ENCODE data around the gene KCNA4. TPM values are rescaled to one million over a fixed set of nuclear protein-coding genes. Genes with fewer than 3 reads are reported as not detected.

The KCNA4 gene
- total and polyA plus RNA-seq, 7 donors: 0.12 to 0.27 TPM; not detected in 5

DNA sequence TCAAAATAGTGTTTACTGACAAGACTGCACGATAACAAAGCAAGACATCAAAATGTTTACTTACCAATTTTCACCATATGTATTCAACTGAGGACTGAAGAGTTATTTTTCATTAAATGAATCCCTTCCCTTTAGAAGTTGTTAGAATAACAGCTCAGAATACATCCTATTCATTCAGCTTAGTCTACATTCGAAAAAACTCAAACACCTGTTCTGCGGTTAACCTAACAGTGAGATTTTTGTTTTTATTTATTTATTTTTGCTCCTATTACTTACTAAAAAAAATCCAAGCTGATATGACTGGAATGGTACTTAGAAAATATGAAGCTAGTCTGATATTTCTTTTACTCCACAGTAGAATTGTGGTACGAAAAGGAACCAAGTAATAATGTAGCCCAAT lies 10.0 kb downstream of the KCNA4 start:
- Histone ChIP-seq H3K27me3 (no peaks in the 10 kb centered on the region), H3K4me1 (no peaks in the 10 kb centered on the region), H3K4me3 (no peak overlapping the region), H3K27ac (no peak overlapping the region), H3K9me3 (no peaks in the 10 kb centered on the region), H3K36me3 (no peaks in the 10 kb centered on the region)
- DNase-seq: no peak
- TF ChIP-seq POLR2AphosphoS5 (IDR thresholded peaks at IDR 0.05): no peak
- no peak for TF ChIP-seq POLR2A (IDR thresholded peaks at IDR 0.05)
- TF ChIP-seq, protein P1, sequence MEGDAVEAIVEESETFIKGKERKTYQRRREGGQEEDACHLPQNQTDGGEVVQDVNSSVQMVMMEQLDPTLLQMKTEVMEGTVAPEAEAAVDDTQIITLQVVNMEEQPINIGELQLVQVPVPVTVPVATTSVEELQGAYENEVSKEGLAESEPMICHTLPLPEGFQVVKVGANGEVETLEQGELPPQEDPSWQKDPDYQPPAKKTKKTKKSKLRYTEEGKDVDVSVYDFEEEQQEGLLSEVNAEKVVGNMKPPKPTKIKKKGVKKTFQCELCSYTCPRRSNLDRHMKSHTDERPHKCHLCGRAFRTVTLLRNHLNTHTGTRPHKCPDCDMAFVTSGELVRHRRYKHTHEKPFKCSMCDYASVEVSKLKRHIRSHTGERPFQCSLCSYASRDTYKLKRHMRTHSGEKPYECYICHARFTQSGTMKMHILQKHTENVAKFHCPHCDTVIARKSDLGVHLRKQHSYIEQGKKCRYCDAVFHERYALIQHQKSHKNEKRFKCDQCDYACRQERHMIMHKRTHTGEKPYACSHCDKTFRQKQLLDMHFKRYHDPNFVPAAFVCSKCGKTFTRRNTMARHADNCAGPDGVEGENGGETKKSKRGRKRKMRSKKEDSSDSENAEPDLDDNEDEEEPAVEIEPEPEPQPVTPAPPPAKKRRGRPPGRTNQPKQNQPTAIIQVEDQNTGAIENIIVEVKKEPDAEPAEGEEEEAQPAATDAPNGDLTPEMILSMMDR (IDR thresholded peaks at IDR 0.05): no peak
- TF ChIP-seq EP300 (IDR thresholded peaks at IDR 0.05): no peak
- intact Hi-C loops (cut with DNase I): no loop called here
- WGBS, 2 donors: 74 to 83% methylated on average over 4 of the region's 4 CpGs

DNA sequence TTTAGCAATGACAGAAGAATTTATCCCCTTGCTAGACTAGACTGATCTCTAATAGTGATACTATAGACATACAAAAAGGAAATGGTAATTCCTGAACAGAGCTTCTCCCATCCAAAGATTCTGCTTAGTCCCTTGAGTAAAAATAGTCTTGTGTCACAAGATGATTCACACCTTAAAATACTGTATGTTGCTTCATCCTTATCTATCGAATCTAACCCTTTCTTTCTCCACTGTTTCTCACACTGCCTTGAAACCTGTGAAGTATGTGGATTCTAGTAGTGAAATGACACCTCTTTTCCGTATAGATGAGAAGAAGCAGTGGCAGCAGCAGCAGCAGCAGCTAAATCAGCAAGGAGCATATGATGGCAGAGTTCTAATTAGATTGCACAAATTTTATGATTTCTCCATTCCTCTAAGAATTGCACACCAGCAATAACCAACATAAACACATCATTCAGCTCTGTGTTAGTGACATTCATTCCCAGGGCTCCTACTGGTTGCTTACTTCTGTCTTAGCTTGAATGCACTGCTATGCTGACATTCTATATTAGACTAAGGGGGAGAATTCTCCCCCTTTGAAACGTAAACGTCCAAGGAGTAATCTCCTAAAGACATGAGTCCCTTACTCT lies 14.6 kb downstream of the KCNA4 start:
- no peaks in the 10 kb centered on the region for H3K4me1 ChIP-seq
- TF ChIP-seq POLR2A (IDR thresholded peaks at IDR 0.05): no peak
- TF ChIP-seq, protein P1 (IDR thresholded peaks at IDR 0.05): no peak
- no peak for TF ChIP-seq EP300 (IDR thresholded peaks at IDR 0.05)
- TF ChIP-seq POLR2AphosphoS5 (IDR thresholded peaks at IDR 0.05): no peak
- 32 to 33% methylated on average over 4 of the region's 4 CpGs for WGBS, 2 donors
- DNase-seq: no peak
- no peak overlapping the region for H3K4me3 ChIP-seq
- H3K9me3 ChIP-seq: no peaks in the 10 kb centered on the region
- no peaks in the 10 kb centered on the region for H3K27me3 ChIP-seq
- no peak overlapping the region for H3K27ac ChIP-seq
- no peaks in the 10 kb centered on the region for H3K36me3 ChIP-seq
- intact Hi-C loops (cut with DNase I): no loop called here

DNA sequence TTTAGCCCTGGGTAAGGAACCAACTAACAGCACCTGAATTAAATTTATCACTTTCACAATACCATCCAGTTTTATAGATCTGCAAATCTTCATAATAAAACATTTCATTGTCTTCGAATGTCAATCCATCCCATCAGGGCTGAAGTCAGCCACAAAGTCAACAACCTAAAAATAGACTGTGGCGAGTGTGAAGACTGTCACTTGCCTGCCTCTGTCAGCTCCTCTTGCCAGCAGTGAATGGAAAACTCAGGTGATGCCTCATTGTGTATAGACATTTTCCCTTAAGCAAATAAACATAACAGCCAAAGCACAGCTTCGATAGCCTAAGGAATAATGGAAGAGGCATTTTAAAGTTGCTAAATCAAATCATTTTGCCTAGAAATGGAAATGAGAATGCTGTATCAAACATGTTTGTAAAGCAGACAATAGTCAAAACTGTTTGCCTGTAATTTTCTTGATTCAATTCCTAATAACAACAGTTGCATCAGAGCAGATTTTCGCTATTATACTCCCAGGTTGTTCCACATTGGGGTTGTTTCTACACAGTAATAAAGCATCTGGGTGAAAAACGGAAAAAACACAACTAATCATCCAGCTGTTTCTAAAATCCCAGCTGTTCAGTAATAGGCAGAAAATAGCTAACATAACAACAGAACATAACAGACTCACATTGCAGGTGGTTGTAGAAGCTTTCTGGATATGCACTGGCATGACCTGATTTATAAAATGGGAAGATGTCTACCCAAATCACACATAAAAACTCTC lies 15.7 kb downstream of the KCNA4 start:
- DNase-seq: no peak
- H3K27ac ChIP-seq: no peak overlapping the region
- intact Hi-C loops (cut with DNase I): no loop called here
- H3K36me3 ChIP-seq: no peaks in the 10 kb centered on the region
- 39 to 64% methylated on average over 5 of the region's 5 CpGs for WGBS, 2 donors
- no peaks in the 10 kb centered on the region for H3K9me3 ChIP-seq
- TF ChIP-seq POLR2A (IDR thresholded peaks at IDR 0.05) (no peak), EP300 (IDR thresholded peaks at IDR 0.05) (no peak), POLR2AphosphoS5 (IDR thresholded peaks at IDR 0.05) (no peak)
- TF ChIP-seq, protein P1 (IDR thresholded peaks at IDR 0.05): no peak
- H3K4me1 ChIP-seq: no peaks in the 10 kb centered on the region
- H3K27me3 ChIP-seq: no peaks in the 10 kb centered on the region
- H3K4me3 ChIP-seq: no peak overlapping the region

DNA sequence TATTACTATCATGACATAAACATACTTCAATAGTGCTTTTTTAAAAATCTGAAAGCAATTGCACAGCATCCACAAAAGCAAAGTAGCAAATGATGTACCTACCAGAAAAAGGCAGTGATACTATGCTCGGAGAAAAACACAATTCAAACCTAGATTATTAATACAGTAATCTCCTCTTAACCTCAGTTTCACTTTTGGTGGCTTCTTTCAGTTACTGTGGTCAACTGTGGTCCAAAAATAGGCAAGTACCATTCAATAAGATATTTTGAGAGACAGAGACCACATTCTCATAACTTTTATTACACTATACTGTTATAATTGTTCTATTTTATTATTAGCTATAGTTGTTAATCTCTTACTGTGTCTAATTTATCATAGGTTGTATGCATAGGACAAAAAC lies 20.8 kb downstream of the KCNA4 start:
- H3K36me3 ChIP-seq: no peaks in the 10 kb centered on the region
- intact Hi-C loops (cut with DNase I): no loop called here
- H3K9me3 ChIP-seq: no peaks in the 10 kb centered on the region
- WGBS, 2 donors: 76 to 81% methylated on average over 1 of the region's 1 CpG
- no peak overlapping the region for H3K27ac ChIP-seq
- H3K4me3 ChIP-seq: no peak overlapping the region
- no peaks in the 10 kb centered on the region for H3K27me3 ChIP-seq
- DNase-seq: no peak
- TF ChIP-seq, protein P1 (IDR thresholded peaks at IDR 0.05): no peak
- no peak for TF ChIP-seq EP300 (IDR thresholded peaks at IDR 0.05)
- TF ChIP-seq POLR2A (IDR thresholded peaks at IDR 0.05): no peak
- no peak for TF ChIP-seq POLR2AphosphoS5 (IDR thresholded peaks at IDR 0.05)
- H3K4me1 ChIP-seq: no peaks in the 10 kb centered on the region
